HG02981 (cell line): ENCODE data around the gene NUTF2.

Source experiments
- ATAC-seq: cut with Tn5 transposase; IDR thresholded peaks from one replicate; pipeline ENCODE4 v1.9.1; 2021; ENCODE audit warnings: mild to moderate bottlenecking, moderate library complexity; ENCODE audit not compliant: unreplicated experiment

NUTF2 gene

DNA sequence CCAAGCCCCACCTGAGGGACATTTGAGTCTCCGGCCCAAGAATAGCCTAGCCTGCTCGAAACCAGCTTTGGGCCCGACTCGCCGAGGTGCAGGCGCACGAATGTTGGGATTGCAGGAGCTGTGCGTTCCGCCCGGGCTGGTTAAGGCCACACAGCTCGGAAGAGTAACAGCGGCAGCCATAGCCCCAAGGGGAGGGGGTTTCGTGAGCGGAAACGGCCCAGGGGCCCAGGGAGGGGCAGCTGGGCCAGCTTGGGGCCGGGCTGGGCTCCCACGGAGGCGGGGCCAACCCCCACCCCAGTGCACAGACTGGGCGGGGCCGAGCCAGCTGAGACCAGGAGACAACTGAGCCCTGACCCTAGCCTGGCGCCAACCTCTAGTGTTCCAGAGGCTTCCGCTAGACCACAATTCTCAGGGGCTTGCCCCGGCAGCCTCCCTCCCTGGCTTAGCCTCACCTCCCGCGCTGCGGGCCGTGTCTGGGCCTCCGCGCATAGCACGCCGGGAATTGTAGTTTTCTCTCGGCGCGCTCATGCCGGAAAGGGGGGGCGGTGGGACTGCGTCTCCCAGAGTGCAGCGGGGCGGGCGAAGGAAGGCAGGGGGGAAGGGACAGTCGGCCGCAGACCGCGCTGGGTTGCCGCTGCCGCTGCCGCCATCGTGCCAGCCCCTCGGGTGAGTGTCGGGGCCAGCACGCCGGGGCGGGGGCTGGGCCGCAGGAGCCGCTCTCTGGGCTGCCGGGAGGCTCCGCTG lies at the start of gene NUTF2:
Gene NUTF2 (plus strand): TSS at position 614 of the 744 bp plus-strand sequence. CDS start 18,198 bp downstream, outside the sequence.
- peak; percentile 55 for ATAC-seq

DNA sequence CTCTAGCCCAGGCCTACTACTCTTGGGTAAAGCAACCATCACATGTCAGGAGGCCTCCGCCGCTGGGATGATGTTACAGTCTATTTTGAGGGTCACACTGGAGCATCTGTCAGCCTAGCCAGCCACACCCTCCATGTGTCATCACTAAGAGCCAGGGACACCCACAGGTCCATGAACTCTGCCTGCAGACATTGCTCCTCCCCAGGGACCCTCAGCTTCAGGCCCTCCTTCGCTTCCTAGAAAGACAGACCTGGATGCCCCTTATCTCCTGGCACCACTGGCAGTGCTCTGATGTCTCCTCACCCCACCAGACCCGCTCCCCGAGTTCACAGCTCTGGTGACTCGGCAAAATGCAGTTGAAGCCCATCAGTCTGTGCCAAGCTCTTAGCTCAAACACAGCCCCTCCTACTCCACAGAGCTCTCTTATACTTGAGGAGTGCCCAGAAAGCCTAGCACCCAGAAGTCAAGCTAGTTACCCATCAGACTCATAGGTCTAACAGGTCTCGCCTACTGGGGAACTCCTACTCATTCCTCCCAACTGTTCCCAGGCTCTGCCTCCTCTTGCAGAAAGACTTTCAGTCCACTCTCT lies 46.3 kb upstream of the NUTF2 start:
- ATAC-seq: no peak

DNA sequence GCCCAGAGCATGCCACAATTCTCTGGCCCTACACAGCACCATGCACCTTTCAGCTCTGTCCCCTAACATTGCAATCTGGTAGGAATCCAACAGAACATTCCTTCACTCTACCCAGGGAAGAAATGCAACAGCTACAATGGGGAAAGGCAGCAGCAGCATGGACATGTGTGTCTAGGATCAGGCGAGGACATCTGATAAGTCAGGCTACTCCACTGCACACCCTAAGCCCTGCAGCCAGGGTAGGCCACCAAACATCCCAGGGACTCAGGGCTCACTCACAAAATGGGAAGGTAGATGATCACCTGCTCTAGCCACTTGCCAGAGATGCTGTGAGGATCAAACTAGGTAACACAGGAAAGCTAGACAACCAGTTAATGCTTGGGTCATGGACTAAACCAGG lies 45.5 kb upstream of the NUTF2 start:
- ATAC-seq: no peak

DNA sequence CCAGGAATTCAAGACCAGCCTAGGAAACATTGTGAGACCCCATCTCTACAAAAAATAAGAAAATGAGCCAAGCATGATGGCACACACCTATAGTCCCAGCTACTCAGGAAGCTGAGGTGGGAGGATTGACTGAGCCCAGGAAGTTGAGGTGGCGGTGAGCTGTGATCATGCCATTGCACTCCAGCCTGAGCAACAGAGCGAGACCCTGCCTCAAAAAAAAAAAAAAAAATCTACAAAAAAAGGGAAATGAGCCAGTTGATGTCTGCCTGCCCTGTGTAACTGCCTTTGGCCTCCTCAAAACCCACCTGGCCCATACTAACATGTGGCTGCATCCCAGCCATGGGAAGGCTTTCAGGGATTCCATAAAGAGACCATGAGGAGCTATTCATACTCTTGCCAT lies 44.9 kb upstream of the NUTF2 start:
- no peak for ATAC-seq

DNA sequence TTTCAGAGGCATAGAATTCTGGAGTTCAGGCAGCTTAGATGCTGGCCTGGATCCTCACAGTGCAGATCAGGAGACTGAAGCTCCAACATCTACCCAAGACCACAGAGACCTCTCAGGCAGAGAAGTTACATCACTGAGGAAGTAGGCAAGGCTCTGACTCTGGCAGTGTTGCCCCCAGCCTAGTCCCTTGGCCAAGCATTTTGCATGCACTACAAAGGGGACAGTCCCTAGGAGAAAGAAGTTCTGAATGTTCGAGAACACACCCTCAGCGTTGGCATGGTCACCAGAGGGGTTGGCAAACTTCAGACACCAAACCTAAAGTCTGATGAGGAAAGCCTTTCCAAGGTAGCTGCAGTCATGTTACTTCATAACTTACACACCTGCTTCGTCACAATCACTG lies 42.8 kb upstream of the NUTF2 start:
- ATAC-seq: no peak

DNA sequence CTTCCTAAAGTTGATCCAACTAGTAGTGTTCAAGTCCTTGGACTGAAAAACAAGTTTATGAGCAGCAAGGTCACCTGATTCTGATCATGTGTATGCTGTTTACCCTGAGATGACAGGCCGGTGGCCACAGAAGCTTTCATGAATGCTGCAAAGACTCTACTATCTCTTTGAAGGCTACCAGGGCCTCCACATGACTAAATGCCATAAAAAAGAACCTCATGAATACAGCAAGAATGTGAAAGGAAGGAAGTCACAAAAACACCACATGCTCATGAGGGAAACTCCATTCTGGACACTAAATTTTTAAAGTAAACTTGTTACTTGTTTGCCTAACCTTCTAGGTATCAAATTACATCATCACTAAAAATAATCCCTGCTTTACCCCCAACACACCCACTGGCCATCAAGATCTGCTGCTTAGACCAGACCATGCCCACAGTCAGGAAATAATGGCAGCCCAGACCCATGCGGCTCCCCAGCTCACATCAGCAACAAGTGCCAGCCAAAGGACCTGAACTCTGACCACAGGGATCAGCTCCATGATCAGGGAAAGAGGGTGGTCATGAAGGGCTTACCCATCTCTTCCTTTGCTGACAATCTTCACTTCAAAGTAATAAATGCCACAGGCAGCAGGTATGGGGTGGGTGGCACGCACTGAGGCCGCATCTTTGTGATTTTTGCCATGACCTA lies 41.7 kb upstream of the NUTF2 start:
- no peak for ATAC-seq

DNA sequence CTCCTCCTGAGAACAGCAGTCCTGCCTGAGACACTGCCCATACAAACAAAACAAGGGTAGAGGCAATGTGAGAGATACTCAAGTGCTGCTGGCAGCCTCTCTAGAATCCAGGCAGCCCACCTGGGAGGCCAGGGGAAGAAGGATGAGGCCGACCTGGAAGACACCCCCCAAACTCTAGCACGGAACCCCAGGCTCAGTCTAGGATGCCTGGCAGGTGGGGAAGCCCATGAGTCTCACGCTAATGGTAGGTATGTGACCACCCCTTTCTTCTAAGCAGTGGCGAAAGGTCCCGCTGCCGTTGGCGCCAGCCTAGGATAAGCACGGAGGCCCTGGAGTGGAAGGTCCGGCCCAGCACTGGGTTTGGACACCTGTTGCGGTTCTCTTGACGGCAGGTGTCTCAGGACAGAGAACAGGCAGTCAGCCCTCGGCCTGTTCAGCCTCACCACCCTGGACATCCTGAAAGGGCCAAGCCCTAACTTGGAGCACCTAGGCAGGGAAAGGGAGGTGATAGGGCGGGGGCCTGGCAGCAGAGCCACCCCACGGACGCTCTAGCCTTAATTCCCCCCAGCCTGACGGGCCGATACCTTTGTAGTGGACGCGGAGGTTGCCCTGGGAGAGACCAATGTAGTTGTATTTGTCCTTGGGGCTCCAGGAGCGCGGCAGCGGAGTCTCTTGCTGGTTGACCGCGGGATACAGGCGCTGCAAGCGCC lies 40.9 kb upstream of the NUTF2 start:
- ATAC-seq: no peak

DNA sequence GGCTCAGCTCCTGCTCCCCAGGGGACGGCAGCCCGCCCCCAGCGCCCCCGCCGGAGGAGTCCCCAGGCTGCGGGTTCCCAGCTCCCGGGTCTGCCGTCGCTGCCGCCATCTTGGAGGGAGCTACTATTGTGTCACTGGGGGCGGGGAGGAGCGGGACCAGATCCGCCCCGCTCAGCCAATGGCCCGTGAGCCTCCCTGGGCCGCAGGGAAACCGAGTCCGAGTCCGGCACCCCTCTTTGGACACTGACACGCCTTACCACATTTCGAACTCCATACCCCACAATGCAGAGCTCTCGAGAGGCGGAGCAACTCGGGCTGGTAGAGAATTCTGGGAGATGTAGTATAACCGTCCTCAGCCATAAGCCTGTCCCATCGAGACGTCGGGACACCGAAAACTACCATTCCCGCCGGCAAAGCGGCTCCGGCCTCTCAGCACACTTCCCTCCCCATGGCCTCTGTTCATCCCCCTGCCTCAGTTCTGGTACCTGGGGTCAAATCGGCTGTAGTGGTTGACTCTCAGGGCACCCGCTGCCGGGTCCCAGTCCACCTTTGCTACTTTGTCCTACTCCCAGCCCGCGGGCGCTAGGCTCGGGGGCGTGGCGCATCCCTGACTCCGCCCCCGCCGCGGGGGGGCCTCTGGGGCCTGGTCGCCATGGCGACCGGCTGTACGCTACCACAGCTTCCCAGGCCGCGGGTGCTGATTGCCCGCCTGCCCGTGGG lies 40.1 kb upstream of the NUTF2 start, which contains the start of the genes RANBP10 and TSNAXIP1:
Gene RANBP10 (minus strand): TSS at position 133 of the 720 bp plus-strand sequence. CDS start 24 bp downstream, at position 109.
Gene TSNAXIP1 (plus strand): TSS at position 462 of the 720 bp plus-strand sequence. CDS start 261 bp downstream, outside the sequence.
- ATAC-seq: peak; percentile 81

DNA sequence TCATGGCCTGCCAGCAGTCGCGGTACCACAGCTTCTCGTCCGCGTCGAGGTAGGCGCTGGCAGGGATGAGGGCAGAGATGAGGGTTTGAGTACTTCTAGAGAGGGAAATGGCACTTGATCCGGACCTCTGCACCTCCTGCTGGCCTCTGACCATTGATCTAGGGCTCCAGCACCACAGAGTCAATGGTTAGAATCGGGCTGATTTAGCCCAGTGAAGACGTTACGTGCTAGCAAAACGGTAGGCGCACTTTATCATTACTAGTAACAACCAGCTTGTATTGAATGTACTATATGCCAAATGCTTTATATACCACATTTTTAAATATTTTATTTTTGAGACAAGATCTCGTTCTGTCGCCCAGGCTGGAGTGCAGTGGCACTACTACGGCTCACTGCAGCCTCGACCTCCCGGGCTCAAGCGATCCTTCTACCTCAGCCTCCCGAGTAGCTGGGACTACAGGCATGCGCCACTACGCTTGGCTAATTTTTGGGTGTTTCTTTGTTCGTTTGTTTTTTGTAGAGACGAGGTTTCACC lies 39.5 kb upstream of the NUTF2 start:
- peak; percentile 0 for ATAC-seq

DNA sequence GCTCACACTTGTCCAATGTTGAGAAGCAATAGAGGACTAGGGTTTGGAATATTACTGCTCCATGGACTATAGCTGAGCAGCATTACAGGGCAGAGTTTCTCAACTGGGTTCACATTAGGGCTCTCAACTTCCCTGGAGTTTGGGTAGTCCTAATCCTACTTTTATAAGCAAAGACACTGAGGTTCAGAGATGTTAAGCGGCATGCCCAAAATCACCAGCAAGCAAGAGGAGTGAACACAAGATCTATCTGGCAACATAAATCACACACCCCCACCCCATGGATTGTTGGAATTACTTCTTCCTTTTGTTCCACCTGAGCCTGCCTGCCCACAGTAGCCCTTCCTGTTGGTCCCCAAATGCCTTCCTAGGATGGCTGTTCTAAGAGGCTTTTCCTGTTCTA lies 34.8 kb upstream of the NUTF2 start:
- no peak for ATAC-seq

DNA sequence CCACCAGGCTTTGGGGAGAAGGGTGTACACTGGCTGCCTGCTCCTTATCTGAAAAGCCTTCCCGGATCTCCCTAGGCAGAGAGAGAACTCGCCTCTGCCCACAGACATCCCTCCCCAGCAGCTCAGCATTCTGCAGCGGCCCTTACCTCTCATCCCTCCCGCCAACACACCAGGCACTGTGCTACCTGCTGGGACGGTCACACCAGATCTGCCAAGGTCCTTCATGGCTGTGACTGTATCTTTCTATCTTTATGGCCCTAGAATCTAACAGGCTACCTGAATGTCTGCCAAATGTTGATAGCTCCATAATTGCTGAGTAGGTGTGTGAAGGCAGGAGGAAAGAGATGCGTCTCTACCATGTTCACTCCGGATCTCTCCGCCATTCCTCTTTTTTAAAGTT lies 32.2 kb upstream of the NUTF2 start:
- no peak for ATAC-seq

DNA sequence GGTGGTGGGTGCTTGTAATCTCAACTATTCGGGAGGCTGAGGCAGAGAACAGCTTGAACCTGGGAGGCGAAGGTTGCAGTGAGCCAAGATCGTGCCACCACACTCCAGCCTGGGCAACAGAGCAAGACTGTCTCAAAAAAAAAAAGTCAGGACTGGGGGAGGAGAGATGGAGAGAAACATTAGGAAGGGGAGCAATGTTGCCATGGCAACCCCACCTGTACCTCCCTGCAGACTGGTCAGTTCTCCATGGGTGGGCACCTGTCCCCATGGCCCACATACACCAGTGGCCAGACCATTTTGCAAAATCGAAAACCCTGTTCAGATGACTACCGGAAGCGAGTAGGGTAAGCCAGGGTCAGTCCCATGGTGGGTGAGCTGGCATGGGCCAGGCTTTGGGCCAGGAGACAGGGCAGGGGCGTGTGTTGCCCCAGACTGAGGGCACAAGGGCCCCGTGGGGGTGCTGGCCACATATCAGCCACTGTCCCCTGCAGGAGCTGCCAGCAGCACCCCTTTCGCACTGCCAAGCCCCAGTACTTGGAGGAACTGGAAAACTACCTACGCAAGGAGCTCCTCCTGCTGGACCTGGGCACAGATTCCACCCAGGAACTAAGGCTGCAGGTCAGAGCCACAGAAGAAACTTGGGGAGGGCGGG lies 26.0 kb upstream of the NUTF2 start:
- ATAC-seq: no peak

DNA sequence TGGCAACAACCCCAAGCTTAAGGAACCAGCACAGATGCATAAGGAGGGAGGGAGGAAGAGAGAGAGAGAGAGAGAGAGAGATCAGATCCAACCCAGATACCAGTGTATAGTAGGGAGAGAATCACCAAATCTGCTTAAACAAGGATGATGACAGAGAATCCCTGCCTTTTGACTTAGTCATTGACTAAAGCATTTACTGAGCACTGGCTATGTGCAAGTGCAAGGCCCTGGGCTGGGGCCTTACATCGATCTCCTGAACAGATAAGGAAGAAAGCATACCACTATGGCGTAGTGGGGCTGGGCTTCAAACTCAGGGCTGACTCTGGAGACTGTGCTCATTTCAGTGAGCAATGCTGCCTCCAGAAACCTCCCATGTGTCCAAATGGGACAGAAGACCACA lies 24.2 kb upstream of the NUTF2 start:
- no peak for ATAC-seq

DNA sequence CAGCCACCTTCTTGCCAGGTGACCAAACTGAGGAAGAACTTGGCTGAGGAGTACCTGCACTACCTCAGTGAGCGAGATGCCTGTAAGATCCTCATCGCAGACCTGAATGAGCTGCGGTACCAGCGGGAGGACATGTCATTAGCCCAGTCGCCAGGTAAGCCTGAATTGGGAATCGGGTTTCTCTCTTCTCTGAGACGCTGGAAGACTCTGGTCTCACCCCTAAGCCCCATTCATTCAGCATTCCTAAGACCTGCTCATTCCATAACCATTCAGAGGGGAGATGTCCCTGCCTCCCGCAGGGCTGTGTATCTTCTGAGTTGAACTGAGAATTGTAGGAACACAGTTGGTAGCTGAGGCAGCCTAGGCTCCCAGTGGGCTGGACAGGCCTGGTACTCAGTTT lies 21.6 kb upstream of the NUTF2 start:
- no peak for ATAC-seq

DNA sequence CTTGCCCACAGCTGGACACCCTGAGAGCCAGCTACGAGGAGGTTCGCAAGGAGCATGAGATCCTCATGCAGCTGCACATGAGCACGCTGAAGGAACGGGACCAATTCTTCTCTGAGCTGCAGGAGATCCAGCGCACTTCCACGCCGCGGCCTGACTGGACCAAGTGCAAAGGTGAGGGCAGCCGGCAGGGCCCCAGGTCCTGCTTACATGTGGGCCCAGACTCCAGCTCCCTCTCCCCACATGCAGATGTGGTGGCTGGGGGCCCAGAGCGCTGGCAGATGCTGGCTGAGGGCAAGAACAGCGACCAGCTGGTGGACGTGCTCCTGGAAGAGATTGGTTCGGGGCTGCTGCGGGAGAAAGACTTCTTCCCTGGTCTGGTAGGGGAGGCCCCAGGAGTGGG lies 20.8 kb upstream of the NUTF2 start:
- ATAC-seq: no peak

DNA sequence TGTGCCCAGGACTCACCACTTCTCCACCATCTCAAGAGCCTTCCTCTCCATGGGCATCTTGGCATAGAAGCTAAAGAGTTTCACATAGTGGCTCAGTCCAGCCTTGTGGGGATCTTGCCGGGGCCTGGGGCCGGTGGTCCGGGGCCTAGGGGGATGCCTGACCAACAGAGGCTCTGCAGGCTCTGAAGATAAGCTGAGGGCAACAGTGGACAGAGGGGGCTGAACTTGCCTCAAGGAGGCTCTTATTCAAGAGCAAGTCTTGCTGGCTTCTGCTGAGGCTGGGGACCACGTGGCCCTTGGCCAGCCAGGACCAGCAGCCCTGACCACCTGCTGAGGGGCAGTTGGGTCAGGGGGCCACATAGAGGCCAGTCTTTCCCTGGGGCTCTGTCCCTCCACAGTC lies 18.1 kb upstream of the NUTF2 start:
- no peak for ATAC-seq

DNA sequence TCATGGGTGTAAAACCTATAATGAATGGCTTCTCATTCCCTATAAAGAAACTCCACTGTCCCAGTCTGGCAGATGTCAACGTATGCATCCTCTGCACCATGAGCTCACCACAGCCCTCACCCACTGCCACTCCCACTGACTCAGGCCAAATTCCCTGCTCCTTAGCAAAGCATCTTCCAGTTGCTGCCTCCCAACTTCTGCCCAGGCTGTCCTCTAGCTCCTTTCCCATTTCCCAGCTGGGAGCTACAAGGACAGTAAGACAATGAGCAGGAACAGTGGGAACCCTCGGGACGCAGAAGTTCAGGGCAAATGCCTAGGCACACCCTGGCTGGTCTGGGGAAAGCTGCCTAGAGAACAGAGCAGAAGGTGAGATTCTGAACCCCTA lies 13.7 kb upstream of the NUTF2 start:
- no peak for ATAC-seq

DNA sequence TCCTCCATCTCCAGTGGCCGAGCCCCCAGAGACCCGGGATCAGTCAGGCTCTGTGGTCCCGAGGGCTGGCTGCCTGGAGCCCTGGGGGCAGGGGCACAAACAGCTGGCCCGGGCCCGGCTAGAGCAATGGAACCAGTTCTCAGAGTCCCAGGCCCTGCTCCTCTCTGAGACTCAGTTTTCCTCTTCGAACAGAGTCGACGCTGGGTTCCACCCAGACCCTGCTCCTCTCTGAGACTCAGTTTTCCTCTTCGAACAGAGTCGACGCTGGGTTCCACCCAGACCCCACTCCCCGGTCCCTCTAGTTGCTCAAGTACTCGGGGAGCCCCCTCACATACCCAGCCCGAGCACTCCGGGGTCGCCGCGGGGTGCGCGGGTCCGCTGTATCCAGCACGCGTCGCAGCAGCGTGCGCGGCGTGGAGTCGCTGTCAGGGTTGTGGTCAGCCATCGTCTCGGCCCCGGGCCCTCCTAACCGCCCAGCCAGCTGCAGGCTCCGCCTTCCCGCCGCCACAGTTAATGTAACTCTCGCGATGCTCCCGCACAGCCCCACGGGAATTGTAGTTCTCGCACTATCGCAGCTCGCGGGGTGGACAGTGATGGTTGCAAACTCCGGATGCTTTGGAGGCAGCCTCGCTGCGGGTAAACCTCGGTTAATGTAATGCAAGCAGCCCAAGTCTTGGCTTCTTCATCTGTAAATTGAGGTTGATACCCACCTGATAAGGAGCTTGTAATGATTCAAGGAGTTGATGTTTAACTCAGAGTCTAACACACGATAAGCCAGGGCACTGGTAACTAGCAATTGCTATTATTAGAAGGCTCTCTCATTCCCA lies 13.1 kb upstream of the NUTF2 start:
- peak; percentile 94 for ATAC-seq

DNA sequence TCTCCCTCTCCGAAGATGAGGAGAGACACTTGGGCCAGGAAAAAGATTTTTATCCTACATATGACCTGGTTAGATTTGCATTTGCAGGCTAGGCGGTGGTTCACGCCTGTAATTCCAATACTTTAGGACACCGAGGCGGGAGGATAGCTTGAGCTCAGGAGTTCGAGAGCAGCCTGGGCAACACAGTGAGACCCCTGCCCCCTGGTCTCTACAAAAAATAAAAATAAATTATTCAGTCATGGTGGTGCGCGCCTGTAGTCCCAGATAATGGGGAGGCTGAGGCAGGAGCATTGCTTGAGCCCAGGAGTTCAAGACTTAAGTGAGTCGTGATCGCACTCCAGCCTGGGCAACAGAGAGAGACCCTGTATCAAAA lies 12.5 kb upstream of the NUTF2 start:
- no peak for ATAC-seq
